HG03565 (cell line): Measurements from ENCODE around the gene TMEM131L.

ENCODE experiments used
- ATAC-seq: cut with Tn5 transposase; IDR thresholded peaks from one replicate; pipeline ENCODE4 v1.9.1; 2021; ENCODE audit warnings: mild to moderate bottlenecking, moderate library complexity; ENCODE audit not compliant: unreplicated experiment

The TMEM131L gene

DNA sequence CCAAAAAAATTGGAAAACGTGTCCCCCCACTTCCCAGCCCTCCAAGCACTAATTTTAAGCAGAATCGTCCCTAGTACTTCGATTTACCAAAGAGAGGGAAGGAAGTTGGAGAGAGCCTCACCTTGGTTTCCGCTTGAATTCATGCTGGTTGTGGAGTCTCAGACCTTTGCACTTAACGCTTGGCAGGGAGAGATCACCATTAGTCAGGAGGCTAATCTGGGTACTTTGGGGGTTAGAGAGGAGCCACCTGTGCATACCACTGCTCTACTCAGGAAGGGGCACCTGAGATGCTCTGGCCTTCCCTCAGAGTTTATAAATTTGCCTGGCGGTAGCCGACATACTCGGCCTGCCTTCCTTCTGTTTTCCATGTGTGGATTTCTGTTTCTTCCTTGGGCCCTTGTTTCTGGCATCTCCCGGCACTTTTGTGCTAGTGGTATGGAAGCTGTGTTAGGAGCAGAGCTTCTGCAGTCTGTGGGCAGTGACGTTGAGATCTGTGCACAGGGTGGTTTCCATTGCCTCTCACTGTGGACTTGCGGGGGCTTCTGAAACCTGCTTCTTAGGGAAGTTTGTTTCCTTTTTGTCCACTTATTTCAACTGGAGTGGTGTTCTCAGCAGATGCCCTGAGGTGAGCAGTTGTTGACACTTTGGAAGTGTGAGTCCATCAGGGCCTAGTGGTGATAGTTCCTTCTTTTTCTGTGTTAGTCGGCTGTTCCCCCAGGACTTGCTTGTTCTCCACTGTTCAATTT lies 104.2 kb downstream of the TMEM131L start:
- no peak for ATAC-seq

DNA sequence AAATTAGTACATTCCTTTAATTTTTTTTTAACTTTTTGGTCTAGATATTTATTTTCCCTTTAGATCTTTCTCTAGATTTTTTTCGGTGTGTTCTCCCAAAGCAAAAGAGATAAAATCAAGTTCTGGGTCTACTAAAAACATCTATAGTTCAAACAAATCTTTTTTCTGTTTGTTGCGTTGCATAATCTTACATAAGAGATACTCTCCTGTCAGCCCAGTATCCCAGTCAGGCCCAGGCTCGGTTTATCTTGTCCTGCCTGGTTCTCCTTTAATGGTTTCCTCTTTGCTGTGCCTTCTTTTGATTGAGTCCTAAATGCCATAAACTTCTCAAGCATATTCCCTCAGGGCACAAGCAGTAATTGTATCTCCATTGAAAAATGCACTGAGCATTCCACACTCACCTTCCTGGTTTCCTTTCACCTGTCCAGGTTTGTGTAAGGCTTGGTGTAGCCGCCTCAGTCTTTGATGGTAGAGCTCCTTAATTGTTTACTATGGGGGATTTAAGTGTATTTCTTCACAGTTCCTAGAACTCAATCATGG lies 104.9 kb downstream of the TMEM131L start:
- no peak for ATAC-seq

DNA sequence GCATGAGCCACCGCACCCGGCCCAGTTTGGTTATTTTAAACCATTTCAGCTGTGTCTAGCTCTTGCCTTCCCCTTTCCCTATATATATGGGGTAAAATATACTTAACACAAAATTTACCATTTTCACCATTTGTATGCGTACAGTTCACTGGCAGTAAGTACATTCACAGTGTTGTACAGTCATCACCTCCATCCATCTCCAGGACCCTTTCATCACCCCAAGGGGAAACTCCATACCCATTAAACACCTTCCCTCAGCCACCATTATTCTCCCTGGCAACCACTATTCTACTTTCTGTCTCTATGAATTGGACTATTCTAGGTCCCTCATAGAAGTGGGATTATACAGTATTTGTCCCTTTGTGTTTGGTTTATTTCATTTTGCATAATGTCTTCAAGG lies 106.4 kb downstream of the TMEM131L start:
- no peak for ATAC-seq

DNA sequence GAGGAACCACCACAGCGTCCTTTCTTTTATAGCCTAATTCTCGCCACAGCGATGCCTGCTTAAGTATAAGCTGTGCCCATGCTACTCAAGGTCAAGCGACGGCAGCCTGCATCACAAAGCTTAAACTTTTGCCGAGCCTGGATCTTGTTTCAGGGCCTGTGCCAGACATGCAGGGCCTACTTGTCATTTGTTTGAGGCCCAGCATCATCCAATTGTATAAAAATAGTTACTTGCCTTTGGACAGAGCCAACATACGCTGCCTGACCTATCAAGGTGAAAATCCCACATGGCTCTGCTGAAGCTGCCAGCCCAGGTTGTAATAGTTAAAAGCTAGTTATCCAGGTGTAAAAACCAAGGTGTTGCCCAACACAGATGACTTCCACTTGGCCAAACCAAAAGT lies 107.1 kb downstream of the TMEM131L start:
- no peak for ATAC-seq

DNA sequence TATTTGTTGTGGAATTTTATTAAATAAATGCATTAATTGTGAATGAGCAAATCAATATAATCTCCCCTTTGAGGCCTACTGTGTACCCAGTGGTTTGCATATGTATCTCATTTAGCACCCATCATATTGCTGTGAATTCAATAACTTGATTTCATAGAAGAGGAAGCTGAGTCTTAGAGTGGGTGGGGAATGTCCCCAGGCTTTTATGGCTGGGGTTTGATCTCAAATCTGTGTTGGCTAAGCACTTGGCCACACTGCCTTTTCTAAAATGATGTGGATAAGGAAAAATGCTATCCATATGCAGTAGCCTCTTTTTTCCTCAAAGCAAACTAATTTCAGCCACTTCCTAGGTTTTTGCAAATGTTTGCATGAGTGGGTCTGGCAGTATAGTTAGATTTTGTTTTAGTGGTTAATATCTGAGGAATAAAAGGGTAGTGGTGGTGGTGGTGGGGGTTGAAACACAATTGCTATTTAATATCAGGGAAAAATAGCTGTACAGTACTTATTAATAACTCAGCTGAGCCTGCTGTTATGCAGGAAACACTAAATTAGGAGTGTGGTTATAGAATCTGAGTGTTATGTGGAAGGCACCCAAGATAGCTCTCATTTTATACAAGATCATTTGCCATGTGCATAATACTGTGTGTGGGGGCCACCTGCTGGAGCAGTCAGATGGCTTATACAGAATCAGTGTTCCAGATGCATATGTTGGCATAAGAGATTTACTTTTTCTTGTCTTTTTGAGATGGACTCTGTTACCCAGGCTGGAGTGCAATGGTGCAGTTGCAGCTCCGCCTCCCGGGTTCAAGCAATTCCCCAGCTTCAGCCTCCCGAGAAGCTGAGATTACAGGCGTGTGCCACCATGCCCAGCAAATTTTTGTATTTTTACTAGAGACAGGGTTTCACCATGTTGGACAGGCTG lies 108.0 kb downstream of the TMEM131L start:
- peak; percentile 34 for ATAC-seq

DNA sequence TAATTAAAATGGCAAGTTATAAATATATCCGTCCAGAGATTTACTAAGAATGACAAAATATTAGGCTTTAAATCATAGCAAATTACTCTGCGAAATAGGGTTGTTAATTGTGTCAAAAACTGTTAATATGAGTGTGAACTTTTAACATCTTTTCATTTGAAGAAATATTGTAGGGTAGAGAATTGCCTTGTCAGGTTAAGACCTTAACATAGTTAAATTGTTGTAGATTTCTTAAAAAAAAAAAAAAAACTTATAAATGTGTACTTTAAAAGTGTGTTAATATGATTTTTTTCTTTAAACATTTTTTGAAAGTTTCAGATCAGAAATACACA lies 110.2 kb downstream of the TMEM131L start:
- ATAC-seq = no peak

DNA sequence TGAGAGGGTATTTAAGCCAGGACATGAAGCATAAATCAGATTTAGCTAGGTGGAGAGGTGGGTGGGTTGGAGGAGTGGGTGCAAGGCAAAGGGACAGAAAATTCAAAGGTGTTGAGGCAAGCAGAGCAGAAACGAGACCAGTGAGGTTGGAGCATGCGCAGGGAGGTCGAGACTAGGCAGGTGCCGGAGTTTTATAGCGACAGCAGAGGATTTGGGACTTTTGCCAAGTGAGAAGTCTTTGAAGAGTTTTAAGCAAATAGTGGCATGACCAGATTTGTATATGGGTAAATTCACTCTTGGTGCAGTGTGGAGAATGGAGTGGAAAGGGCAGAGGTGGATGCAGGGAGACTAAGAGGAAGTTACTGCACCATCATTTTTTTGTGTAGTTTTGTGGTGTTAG lies 110.9 kb downstream of the TMEM131L start:
- no peak for ATAC-seq

DNA sequence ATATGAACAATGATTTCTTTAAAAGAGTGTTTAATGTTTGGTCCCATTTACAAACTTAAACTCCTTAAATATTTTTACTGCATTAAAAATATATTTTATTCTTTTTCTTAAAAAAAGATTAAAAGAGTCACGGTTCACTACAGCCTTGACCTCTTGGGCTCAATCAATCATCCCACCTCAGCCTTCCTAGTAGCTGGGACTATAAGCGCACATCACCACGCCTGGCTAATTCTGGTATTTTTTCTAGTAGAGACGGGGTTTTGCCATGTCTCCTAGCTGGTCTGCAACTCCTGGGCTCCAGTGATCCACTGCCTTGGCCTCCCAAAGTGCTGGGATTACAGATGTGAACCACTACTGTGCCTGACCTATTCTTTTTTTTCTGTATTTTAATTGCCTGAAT lies 113.2 kb downstream of the TMEM131L start:
- ATAC-seq = no peak

DNA sequence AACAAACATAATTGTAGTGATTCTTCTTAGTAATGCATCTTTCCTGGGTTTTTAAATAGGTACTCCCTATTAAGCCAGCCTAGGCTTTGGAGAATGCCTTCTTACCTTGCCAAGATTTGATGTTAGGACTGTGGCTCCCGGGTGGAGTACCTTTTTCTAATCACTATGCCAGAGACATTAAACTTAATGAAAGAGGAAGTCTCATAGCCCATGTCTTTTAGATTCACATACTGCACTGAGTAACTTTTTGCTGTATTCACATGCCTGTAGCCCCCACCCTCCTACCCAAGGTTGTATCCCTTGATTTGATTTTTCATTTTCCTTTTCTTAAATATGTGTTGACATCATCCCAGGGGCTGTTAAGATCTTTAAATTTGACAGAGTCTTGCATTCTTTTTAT lies 113.7 kb downstream of the TMEM131L start:
- no peak for ATAC-seq

DNA sequence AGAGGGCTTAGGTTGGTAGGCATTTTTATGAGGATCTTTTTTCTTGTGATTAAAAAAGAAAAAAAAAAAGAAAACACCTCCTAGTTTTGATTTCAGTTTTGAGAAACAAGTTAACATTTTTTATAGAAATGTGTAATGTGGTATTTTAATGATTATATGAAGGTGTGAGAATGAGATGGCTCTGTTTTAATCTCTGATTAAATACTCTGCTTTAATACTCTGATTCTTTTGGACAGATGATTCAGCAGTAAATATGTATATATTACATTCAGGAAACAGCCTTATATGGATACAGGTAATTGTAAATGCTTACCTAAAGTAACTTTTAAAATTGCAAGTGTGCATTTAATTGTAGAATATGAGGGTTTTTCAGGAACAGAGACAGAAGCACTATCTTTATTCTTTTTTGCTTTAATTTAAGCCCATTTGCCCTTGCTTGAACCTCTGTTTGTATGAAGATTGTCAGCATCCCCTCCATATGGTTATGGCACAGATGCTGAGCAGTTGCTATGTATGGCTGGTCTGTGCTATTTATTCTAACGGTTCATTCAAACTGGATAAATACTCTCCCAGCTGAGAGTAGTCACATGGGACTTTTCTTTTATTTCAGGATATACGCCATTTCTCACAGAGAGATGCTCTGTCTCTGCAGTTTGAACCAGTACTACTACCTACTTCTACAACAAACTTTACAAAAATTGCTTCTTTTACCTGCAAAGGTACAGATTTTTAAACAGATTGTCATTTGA lies 117.0 kb downstream of the TMEM131L start:
- no peak for ATAC-seq

DNA sequence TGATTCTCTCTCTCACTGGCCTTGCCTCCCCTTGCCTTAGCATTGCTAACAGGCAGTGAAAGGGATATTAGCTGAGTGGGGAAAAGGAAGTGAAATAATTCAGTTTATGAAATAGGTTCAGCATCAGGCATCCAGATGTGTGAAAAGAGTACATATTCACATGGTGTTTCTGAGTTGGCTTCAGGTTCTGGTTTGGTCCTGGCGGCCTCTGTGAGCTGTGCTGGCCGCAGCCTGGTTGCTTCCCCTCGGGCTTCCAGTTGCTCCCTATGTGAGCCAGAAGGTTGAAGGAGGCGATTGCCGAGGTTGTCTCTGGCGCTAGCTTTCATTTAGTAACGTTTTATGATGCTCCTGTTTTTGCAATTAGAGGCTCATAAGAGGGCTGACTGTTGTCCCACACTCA lies 118.9 kb downstream of the TMEM131L start:
- ATAC-seq = no peak

DNA sequence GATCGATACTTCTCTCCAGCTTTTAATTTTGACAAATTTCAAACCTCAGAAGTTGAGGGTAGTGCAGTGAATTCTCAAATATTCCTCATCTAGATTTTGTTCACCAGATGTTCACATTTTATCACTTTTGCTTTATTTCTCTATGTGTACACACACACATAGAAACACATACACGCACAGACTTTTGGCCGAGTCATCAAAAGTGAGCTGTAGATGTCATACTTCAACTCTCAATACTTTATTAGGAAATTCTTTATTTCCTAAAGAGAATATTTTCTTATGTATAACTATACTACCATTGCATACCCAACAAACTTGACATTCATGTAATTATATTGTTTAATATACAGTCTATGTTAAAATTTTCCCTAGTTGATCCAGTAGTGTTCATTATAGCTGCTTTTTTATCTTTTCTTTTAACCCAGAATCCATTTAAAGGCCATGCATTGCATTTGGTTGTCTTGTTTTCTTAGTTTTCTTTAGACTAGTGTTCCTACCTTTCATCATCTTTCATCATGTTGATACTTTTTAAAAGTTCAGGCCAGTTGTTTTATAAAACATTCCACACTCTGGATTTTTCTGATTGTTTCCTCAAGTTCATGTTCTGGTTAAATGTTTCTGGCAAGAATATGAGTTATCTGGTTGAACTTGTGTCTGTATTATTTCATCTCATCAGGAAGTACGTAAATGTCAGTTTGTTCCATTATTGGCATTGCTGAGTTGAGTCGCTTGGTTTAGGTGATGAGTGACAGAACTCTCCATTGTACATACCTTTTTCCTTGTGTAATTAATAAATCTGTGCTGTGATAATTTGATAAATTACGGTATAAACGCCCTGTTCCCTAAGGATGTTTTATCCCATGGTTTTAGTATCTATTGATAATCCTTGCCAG lies 123.8 kb downstream of the TMEM131L start:
- ATAC-seq = no peak

DNA sequence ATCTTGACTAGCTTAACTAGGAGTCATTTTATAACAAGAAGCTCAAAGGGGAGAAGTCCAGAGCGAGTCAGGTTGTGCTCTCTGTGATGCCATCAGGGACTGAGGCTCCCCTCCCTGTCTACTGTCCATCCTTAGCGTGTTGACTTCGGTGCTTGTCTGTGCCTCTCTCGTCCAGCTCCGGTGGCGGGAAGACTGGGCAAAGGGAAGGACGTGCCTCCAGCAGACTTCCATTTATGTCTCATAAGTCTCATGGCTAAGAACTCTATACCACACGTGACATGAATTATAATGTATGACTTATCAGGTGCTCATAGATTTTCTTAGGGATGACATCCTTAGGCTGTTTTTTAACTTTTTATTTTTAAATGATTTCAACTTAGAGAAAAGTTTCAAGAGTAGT lies 125.3 kb downstream of the TMEM131L start:
- no peak for ATAC-seq

DNA sequence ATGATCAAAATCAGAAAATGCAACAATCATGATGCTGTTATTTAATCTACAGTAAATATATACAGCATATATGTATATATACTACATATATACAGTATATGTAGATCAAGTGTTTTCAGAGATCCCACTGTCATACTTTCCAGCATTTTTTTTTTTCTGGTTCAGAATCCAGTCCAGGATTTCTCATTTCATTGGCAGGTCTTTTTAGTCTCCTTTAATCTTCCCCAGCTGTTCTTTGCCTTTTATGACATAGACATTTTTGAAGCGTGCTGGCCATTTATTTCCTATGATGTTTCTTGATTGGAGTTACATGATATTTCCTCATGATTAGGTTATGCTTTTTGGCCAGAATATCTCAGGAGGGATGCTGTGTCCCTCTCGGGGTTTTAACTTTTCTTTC lies 125.9 kb downstream of the TMEM131L start:
- ATAC-seq = no peak

DNA sequence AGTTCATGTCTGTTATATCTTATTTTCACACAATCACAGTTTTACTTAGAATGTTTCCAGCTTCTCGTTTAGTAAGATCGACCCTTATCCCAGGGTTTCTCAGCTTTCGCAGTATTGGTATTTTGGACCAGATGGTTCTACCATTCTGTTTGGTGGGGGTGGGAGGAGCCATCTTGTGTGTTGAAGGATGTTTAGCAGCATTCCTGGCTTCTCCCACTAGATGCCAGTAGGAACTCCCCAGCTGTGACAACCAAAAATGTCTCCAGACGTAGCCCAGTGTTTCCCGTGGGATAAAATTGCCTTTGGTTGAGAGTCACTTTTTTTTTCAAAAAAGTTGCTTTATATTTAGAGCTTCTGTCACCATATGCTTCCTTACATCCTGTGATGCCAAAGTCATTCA lies 127.0 kb downstream of the TMEM131L start:
- ATAC-seq = no peak

DNA sequence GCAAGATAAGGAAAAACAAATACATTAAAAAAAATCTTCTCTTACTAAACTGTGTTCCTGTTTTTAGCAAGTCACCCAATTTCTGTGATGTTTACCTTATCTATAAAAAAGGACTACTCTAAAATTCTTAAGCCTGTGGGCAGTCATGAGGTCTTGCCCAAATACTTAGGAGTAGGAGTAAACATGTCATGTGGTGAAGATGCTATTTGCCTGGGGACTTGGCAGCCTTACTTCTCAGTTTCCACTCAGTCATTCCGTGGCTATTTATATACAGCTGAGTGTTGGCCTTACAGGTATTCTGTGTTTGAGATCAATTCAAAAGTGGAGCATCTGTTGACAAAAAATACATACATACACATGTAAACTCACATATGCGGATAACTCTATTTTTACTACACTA lies 128.1 kb downstream of the TMEM131L start:
- ATAC-seq = no peak

DNA sequence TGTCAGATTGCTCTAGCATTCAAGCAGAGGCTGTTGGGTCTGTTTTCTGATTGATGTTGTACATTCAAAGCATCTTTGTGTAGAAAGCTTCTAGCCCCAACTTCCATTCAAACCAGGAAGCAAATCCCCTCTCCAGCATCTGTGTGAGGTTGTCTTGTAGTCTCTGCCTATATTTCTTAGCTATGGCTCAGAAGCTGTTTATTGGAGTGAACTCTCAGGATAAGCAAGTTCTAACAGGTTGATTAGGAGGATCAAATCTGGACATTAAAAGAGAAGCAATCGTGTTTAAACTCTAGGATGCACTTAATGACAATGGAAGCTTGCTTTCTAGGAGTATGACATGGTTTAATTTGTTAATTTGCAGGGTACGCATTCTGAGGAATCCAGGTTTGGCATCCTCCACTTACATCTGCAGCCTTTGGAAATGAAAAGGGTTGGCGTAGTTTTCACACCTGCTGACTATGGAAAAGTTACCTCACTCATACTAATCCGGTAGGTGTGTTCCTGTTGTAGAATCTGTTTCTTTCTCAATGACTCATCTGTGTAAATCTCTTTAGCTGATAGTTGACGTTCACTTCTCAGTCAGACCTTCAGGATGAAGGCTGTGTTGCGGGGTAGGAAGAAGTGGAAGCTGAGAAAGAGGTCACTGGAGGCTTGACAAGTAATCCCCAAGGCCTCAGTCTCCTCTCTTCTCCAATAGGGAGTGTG lies 129.9 kb downstream of the TMEM131L start:
- no peak for ATAC-seq

DNA sequence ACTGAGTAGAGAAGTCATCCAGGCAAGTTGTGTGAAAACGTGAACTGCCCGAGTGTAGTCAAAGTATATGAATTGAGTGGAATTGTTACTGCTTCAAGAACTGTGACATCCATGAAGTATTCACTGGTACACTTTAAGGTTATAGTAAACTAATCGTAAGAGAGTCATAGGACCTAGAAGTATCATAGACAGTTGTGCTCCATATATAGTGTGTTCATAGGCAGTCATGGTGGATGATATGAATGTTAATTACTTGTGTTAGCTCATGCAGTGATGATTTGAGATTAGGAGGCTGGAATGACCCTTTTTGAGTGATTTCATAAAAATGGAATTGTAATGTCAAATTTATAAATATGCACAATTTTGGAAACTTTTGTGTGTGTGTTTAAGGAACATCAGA lies 136.6 kb downstream of the TMEM131L start:
- ATAC-seq = no peak

DNA sequence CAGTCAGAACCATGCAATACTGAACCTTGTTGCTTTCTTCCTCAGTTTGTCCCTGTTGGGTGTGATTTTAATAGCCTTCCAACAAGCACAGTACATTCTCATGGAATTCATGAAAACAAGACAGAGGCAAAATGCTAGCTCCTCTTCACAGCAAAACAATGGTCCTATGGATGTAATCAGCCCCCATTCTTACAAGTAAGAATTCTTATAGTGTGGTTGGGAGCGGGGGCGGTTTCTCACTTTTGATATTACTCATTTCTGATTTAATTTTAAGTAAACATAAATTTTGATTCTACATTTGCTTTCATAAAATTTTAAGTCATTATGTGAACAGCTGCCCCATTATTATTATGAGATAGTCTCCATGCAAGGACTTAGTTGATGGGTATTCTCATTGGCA lies 137.1 kb downstream of the TMEM131L start:
- ATAC-seq = no peak

DNA sequence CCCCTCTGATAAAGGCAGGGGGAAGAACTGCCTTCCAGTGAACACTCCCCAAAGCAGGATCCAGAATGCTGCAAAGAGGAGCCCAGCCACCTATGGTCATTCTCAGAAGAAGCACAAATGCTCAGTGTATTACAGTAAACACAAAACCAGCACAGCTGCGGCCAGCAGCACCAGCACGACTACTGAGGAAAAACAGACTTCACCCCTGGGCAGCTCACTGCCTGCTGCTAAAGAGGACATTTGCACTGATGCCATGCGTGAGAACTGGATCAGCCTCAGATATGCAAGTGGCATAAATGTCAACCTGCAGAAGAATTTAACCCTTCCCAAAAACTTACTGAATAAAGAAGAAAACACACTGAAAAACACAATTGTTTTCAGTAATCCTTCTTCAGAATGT lies 137.7 kb downstream of the TMEM131L start:
- no peak for ATAC-seq
